Measurements from ENCODE around the gene SND1. TPM values are rescaled to one million over a fixed set of nuclear protein-coding genes. Genes with fewer than 3 reads are reported as not detected.

SND1 gene
- total and polyA plus RNA-seq, 2 of the 4 experiments (the other 2 are of a cell fraction): 154 to 294 TPM

DNA sequence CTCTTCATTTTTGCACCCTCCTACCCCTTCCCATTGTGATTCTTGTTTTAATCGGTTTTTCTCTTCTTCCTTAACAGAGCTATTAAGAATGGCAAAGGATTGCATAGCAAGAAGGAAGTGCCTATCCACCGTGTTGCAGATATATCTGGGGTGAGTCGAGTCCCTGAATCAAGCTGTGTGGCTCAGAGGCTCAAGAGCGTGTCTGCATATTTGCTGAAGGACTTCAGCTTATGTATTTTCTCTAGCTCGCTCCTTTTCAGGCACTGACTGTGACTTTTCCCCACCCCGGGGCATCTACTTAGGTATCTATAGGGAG is 252.6 kb downstream of the SND1 start:
- no CpG with 5 or more reads among the region's 6 CpGs for WGBS, 2 experiments (ENCODE audit: extremely low coverage in 2 of 2, insufficient read length in 1 of 2)
- Histone ChIP-seq H3K9ac (ENCODE audit: low read depth, low read length) (no peak overlapping the region), H3K14ac (replicated peaks; ENCODE audit: low read depth, low read length) (no peak overlapping the region; the same call in 1 of the 2 replicates), H2BK15ac (ENCODE audit: low read depth, low read length) (no peak overlapping the region), H3K4me1 (ENCODE audit: control insufficient read depth, insufficient read depth, low read length) (peaks cover 21% of the 10 kb centered on the region), H3K27me3 (ENCODE audit: control insufficient read depth, insufficient read depth, low read length) (no peaks in the 10 kb centered on the region), H2BK5ac (ENCODE audit: low read depth, low read length, poor library complexity, severe bottlenecking) (peak overlapping the region; percentile 58), H4K8ac (ENCODE audit: low read depth in 2 of 2, low read length in 2 of 2) (0 out of 4 replicates have a peak overlapping the region, but pooled peaks of 1 of the 2 experiments have one; percentile 12), H3K4ac (ENCODE audit: low read depth, low read length) (no peak overlapping the region), H3K4me3 (ENCODE audit: insufficient read depth, low read depth, low read length) (no peak overlapping the region), H3K23ac (ENCODE audit: low read depth, low read length) (peak overlapping the region; percentile 7), H3K79me1 (ENCODE audit: low read depth in 1 of 2, low read length in 2 of 2) (peaks cover 64 to 93% of the 10 kb centered on the region in 2 experiments), H2BK120ac (ENCODE audit: low read depth, low read length) (no peak overlapping the region), H3K18ac (ENCODE audit: low read depth, low read length) (no peak overlapping the region), H3K9me1 (ENCODE audit: insufficient read depth, low read length) (peaks cover 36% of the 10 kb centered on the region), H2AK5ac (ENCODE audit: low read depth, low read length) (no peak overlapping the region), H2AFZ (replicated peaks; ENCODE audit: low read length, poor library complexity) (no peak overlapping the region), H3K56ac (ENCODE audit: extremely low read depth, insufficient read depth, low read length) (no peak overlapping the region), H4K91ac (ENCODE audit: insufficient read depth, low read depth, low read length) (no peak overlapping the region), H4K5ac (ENCODE audit: low read depth, low read length) (no peak overlapping the region), H3K4me2 (ENCODE audit: low read depth, low read length) (no peak overlapping the region), H2AK9ac (replicated peaks; ENCODE audit: low read depth, low read length, poor library complexity) (no peak overlapping the region), H3K27ac (ENCODE audit: insufficient read depth, low read length) (no peak overlapping the region), H4K20me1 (ENCODE audit: insufficient read depth, low read length) (peaks cover 83% of the 10 kb centered on the region), H3K9me3 (ENCODE audit: control insufficient read depth, insufficient read depth, low read length) (no peaks in the 10 kb centered on the region), H2BK20ac (ENCODE audit: low read depth, low read length) (no peak overlapping the region), H3K36me3 (ENCODE audit: control insufficient read depth, insufficient read depth, low read length) (no peaks in the 10 kb centered on the region)
- in situ Hi-C loops (cut with MboI; ENCODE audit: low sequenced_read_pairs): no loop called here
- ATAC-seq (ENCODE audit: low read depth) (no peak), DNase-seq (peak; percentile 55)
- ChIA-PET CTCF (no interaction called here), POLR2A (ENCODE audit: unreplicated experiment) (no interaction called here)
- no TSS peak for BruUV-seq (replicated peaks)
- TF ChIP-seq MAZ (IDR thresholded peaks at IDR 0.05; ENCODE audit: borderline replicate concordance, low read depth, low read length) (no peak), RAD21 (IDR thresholded peaks at IDR 0.05; ENCODE audit: low read length) (no peak), RFX5 (IDR thresholded peaks at IDR 0.05; ENCODE audit: low read depth, low read length) (no peak), USF2 (IDR thresholded peaks at IDR 0.05; ENCODE audit: low read depth, low read length) (no peak), RCOR1 (IDR thresholded peaks at IDR 0.05; ENCODE audit: insufficient replicate concordance, low read length) (no peak), MAFK (IDR thresholded peaks at IDR 0.05; ENCODE audit: low read depth, low read length) (no peak), BHLHE40 (IDR thresholded peaks at IDR 0.05; ENCODE audit: low read depth, low read length) (no peak), NFE2L2 (IDR thresholded peaks at IDR 0.05; ENCODE audit: low read depth, low read length) (no peak), CTCF (conservative IDR thresholded peaks at IDR 0.05; ENCODE audit: low read depth, low read length) (no peak), CEBPB (IDR thresholded peaks at IDR 0.05; ENCODE audit: low read depth, low read length) (no peak), MXI1 (IDR thresholded peaks at IDR 0.05; ENCODE audit: borderline replicate concordance, low read depth, low read length) (no peak), FOS (IDR thresholded peaks at IDR 0.05; ENCODE audit: low read depth, low read length) (no peak), POLR2A (IDR thresholded peaks at IDR 0.05; ENCODE audit: low read depth, low read length) (no peak), CHD1 (IDR thresholded peaks at IDR 0.05; ENCODE audit: low read depth, low read length) (no peak), SMC3 (IDR thresholded peaks at IDR 0.05; ENCODE audit: low read depth, low read length) (no peak)
- TF ChIP-seq, protein P1, sequence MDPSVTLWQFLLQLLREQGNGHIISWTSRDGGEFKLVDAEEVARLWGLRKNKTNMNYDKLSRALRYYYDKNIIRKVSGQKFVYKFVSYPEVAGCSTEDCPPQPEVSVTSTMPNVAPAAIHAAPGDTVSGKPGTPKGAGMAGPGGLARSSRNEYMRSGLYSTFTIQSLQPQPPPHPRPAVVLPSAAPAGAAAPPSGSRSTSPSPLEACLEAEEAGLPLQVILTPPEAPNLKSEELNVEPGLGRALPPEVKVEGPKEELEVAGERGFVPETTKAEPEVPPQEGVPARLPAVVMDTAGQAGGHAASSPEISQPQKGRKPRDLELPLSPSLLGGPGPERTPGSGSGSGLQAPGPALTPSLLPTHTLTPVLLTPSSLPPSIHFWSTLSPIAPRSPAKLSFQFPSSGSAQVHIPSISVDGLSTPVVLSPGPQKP (IDR thresholded peaks at IDR 0.05; ENCODE audit: borderline replicate concordance, low read depth, low read length): no peak
- dilution Hi-C loops (cut with HindIII; ENCODE audit: low sequenced_read_pairs, unreplicated experiment): no loop called here
- intact Hi-C loops (cut with micrococcal nuclease): no loop called here
